K562 (cell line): Measurements from ENCODE around the gene USP13.

Source experiments
- CTCF ChIP-seq, 3 experiments: IDR thresholded peaks in 2 of 3; conservative IDR thresholded peaks in 1 of 3; 2 replicates each; pipeline ENCODE4 v1.5.1; 2011 to 2012; ENCODE audit warnings: low read length in 3 of 3, mild to moderate bottlenecking in 3 of 3, control low read depth in 2 of 3, improper control_type of control experiment in 1 of 3, inconsistent platforms in 1 of 3, low read depth in 1 of 3, mixed read lengths in 1 of 3, moderate library complexity in 1 of 3; ENCODE audit not compliant: insufficient read depth in 2 of 3
- EP300 ChIP-seq: IDR thresholded peaks from 2 replicates; pipeline ENCODE4 v1.6.1; 2012; ENCODE audit warnings: low read length, improper control_type of control experiment
- HCFC1 ChIP-seq: IDR thresholded peaks from 2 replicates; pipeline ENCODE4 v1.6.1; 2012; ENCODE audit warnings: low read depth, low read length, improper control_type of control experiment
- MEF2A ChIP-seq: IDR thresholded peaks from 2 replicates; pipeline ENCODE4 v1.6.1; 2011; ENCODE audit warnings: low read depth, mild to moderate bottlenecking, low read length, moderate library complexity; ENCODE audit not compliant: control insufficient read depth
- POLR2A ChIP-seq: fragments of 450-650 bp; conservative IDR thresholded peaks from 2 replicates; pipeline ENCODE4 v1.6.1; 2016
- TEAD4 ChIP-seq, 2 experiments: sonication (generic) in 1 of 2; formaldehyde crosslinking in 1 of 2; IDR thresholded peaks; 2 replicates each; pipeline versions ENCODE4 v1.6.1 to v1.8.0; 2012 to 2022; ENCODE audit warnings: borderline replicate concordance in 1 of 2, inconsistent platforms in 1 of 2, low read length in 1 of 2, mild to moderate bottlenecking in 1 of 2, missing genetic modification reagents in 1 of 2
- ZBTB33 ChIP-seq: sonication (generic); formaldehyde crosslinking; IDR thresholded peaks from 2 replicates; pipeline ENCODE4 v1.8.1; 2023; ENCODE audit warnings: mild to moderate bottlenecking, missing genetic modification reagents

GRCh38 chr3:179720196-179720595 lies 67.4 kb downstream of the USP13 start:
- TF ChIP-seq MEF2A (no peak), HCFC1 (no peak), CTCF (IDR thresholded peaks at IDR 0.05 in 2 of 3, conservative IDR thresholded peaks at IDR 0.05 in 1 of 3; ENCODE audit: insufficient read depth in 2 of 3, low read depth in 1 of 3, low read length in 3 of 3) (no peak), EP300 (no peak), POLR2A (no peak), ZBTB33 (no peak), TEAD4 (IDR thresholded peaks at IDR 0.05; ENCODE audit: low read length) (no peak), TEAD4 (CRISPR knock-in tag; IDR thresholded peaks at IDR 0.05; ENCODE audit: borderline replicate concordance) (no peak)
